Activated CD4-positive, alpha-beta T cell treated with anti-CD3 and anti-CD28 coated beads for 48 hours (primary cell): ENCODE results near the gene NPHS1.
A peak's percentile ranks its signal among the peaks of the same experiment; 100 is the strongest.
"Not testable (repeated sequence)": the region's sequence is repeated elsewhere in the genome, so short reads cannot be mapped to it uniquely, and the experiment has no call there.

Experiments used
- DNase-seq: peaks from one replicate; pipeline ENCODE4 v3.0.0-alpha.2; 2020

The NPHS1 gene

DNA sequence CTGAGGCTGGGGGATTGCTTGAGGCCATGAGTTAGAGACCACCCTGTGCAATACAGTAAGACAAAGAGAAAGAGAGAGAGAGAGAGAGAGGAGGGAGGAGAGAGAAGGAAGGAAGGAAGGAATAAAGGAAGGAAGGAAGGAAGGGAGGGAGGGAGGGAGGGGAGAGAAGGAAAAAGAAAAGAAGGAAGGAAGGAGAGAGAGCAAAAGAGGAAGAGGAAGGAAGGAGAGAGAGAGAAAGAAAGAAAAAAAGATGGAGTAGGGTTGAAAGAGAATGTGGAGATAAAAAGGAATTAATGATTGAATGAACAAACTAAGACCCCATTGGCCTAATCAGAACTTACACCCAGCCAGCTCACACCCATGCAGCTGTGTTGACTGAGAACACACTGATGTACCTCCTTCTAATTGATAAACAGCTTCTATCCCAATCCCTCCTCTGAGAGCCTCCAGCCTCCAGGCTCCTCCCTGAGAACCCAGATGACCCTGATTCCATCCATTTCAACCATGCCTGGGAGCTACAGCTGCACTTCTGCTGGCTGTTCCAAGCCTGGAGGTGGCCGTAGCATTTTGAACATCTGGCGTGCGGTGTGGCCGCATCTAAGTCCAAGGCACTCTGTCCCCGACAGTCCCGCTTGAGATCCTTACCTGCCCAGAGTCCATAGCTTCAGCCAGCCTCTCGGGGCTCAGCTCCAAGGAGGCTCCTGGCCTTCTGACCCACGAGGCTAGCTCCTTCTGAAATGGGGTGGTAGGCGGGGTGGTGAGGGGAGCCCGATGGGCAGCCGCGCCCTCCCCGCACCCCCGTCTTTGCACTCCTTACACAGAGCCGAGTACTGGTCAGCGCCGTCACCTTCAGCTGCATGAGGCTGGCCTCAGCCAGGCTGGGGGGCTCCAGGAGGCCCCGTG, 40.7 kb downstream of the NPHS1 start:
- no peak for DNase-seq

DNA sequence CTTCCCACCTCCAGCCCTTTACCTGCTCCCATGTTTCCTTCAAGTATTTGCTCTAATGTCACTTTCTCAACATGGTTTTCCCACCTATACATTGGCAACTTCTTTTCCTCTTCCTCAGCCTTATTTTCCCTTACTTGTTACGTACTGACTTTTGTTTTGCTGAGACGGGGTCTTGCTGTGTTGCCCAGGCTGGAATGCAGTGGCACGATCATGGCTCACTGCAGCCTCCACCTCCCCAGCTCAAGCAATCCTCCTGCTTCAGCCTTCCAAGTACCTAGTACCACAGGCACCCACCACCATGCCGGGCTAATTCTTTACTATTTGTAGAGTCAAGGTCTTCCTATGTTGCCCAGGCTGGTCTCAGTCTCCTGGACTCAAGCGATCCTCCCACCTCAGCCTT, 44.7 kb downstream of the NPHS1 start:
- no peak for DNase-seq

DNA sequence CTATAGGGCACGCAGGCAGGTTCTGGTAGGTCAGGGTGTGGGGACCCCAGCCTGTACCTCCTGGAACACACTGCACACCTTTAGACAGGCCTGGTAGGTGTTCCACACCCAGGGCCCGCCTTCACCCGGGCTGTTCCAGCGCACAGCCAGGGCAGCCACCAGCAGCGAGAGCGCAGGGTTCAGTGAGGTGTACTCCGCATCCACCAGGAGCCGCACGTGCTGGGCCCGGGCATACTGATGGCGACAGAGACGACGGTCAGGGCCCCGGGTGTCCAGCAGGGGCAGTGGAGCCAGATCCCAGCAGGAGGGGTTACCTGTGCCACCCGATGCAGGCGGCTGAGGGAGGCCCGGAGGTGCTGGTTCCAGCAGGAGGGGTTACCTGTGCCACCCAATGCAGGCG, 45.7 kb downstream of the NPHS1 start:
- no peak for DNase-seq

DNA sequence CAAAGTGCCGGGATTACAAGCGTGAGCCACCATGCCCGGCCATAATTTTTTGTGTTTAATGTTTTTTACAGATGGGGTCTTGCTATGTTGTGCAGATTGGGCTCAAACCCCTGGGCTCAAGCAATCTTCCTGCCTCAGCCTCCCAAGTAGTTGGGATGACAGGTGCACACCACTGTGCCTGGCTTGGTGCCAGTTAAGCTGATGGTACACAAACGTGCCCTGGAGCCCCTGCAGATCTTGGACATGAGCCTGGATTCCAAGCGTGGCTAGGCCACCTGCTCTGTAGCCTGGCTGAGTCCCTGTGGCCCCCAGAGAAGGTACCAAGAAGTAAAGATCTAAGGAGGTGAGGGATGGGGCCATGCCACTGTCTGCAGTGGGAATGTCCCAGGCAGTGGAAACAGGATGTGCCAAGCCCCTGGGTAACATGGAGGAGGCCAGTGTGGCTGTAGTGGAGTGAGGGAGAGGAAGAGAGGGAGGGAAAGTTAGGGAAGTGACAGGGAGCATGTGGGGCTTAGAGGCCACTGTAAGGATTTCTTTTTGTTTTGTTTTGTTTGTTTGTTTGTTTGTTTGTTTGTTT, 46.7 kb downstream of the NPHS1 start:
- DNase-seq = no peak

DNA sequence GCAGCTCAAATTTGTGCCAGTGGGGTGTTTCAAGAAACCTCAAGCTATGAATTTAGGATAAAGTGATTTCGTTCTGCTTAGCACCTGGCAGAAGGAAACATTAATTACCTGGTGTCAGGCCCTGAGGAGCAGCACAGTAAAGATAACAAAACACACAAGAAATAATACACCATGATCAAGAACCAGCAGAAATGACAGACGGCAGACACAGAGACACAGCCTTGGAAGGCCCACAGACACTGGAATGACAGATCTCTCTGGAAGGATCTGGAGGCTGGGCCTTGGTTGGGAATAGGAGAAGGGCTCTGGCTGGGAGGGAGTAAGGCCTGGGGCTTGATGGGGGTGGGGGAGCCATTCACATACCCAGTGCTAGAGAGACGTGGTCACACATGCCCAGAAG, 50.5 kb downstream of the NPHS1 start:
- no peak for DNase-seq

GRCh38 chr19:35797663-35798062, 54.6 kb downstream of the NPHS1 start:
- DNase-seq = peak; percentile 28

DNA sequence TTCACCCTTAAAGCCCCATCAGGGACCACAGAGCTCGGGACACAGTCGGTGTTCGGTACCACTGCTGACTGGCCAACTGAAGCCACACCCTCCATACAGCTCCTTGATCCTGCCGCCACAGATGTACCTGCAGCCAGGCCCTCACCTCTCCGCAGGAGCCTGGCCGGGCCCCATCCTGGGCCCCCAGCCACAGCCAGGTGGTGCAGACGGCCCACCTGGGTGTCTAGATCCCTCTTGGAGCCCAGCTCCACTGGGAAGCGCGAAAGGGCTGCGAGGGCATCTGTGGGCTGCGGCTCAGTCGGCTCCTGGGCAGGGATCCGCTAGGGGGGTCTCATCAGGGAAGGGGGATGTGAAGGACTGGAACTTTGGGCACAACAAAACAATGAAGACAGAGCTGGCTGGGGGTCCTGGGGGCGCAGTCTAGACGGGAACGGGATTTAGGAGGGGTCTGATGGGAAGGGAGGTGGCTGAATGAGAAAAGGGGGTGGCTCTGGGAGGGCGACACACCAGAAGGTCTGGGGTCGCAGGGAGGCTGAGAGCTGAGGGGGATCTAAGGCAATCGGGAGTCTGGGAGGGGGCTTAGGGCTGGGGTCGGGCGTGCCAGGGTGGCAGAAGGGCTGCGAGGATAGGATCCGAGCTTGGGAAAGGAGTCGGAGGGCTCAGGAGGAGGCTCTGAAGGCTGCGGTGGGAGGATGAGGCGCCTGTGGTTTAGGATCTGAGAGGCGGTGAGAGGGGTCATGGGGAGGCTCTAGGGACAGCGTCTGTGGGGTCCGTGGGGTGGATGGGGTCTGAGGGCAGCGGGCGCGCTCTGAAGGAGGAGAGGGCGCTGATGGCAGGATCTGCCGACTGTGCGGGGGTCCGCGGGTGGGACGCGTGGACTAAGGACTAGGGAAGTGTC, 55.4 kb downstream of the NPHS1 start:
- DNase-seq = no peak

DNA sequence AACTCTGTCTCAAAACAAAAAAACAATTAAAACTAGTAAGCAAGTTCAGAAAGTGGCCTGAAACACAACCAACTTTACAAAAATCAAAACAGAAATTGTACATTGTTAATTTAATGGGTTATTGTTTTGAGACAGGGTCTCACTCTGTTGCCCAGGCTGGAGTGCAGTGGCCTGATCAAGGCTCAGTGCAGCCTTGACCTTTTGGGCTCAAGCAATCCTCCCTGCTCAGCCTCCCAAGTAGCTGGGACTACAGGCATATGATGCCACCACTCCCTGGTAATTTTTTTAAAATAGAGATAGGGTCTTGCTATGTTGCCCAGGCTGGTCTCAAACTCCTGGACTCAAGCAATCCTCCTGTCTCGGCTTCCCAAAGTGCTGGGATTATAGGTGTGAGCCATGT, 56.7 kb downstream of the NPHS1 start:
- not testable (repeated sequence) for DNase-seq

DNA sequence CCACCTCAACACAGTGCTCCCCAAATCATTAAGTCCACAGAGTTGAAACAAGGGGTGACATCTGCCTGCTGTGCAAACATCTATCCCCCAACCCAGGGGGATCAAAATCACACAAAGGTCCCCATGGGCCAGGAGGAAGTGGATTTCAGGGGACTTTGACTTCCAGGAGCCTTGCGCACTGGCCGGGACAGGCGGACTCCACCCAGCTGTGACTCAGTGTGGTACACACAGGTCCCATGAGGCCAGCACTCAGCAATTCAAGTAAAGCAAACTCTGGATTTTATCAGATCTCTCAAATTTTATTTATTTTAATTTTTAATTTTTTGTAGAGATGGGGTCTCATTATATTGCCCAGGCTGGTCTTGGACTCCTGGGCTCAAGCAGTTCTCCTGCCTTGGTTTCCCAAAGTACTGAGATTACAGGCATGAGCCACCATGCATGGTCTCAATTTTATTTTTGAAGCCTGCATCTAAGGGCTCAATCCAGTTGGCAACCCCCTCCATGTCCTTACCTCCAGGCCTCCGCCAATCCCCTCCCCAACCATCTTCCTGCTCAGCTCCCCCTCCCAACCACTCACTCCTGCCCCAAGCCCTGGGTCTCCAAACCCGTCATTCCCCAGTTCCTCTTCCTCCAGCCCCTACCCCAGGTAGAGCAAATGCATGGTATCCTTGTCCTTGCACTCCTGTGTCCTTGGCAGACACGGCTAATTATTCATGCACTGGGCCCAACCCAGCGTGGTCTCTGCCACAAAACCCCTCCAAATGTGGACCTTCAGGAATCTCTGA, 58.7 kb downstream of the NPHS1 start:
- no peak for DNase-seq

- DNase-seq = no peak
Observed at GRCh38 chr19:35792888-35793287, 59.4 kb downstream of the NPHS1 start.

DNA sequence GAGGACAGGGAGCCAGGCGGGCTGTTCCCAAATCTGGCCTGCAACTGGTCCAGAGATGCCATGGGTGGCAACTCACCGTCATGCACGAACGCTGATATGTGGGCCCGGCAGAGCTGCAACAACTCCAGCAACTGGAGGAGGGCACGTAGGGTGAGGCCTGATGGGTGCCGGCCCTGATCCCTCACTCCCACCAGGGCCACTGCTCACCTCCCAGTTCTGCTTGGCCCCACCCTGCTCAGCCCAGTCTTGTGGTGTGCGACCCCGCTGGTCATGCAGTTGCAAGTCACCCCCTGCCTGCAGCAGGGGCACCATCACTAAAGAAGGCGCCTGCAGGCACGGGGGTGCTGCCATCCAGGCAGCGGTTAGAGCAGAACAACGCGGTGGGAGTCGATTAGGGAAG, 60.0 kb downstream of the NPHS1 start:
- no peak for DNase-seq

DNA sequence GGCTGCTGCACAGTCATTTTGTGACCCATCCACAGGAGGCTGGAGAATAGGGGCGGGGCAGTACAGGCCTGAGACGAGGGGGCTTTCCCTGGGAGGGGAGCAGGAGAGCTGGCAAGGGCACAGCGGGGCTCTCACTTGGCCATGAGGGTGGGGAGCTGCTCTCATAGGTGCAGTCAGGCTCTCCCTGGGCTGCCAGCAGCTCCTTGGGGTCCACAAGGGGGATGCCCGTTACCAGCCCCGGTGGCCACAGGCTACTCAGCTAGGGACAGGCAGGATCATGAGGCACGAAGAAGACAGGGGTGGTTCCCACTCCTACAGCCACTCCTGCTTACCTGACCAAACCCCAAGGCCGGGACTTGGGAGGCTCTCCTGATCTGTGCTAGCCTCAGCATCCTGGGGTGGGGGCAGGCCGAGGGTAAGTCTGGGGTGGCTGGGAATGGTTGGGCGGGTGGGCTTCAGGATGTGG, 60.5 kb downstream of the NPHS1 start:
- no peak for DNase-seq

- DNase-seq = peak; percentile 25
Observed at GRCh38 chr19:35790981-35791813, 61.1 kb downstream of the NPHS1 start.

GRCh38 chr19:35789978-35790944, 62.0 kb downstream of the NPHS1 start:
- DNase-seq = no peak

DNA sequence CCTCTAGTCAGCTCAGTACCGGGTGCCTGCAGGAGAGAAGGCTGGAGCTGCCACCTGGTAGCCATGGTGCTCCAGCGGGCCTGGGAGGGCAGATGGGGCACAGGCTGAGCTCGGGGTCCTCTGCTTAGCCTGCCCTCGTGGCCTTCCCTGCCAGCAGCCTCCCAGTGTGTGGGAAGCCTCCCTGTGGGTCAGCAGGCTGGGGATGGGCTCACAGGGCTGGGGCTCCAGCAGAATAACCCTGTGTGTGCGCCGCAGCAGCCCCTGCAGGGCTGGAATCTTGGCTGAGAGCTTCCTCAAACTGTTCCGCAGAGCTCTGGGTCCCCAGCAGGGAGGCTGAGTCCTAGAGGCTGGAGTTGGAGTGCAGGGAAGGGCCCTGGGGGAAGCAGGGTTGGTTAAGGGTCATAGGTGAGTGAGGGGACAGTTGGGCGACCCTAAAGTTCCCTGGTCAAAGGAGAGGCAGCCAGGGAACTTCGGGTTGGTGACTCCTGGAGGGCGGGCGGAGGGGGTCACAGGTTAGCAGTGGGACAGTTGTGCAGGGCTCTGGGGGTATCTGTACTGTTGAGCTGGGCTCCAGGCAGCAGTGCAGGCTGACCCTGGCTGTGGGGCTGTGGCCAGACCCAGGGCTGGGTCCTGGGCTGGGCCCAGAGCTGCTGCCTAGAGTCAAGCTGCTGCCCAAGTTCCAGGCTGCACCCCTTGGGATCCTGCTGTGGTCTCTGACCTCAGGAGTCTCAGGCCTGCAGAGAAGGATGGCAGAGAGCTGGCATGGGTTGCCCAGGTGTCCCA, 62.9 kb downstream of the NPHS1 start:
- DNase-seq = no peak

DNA sequence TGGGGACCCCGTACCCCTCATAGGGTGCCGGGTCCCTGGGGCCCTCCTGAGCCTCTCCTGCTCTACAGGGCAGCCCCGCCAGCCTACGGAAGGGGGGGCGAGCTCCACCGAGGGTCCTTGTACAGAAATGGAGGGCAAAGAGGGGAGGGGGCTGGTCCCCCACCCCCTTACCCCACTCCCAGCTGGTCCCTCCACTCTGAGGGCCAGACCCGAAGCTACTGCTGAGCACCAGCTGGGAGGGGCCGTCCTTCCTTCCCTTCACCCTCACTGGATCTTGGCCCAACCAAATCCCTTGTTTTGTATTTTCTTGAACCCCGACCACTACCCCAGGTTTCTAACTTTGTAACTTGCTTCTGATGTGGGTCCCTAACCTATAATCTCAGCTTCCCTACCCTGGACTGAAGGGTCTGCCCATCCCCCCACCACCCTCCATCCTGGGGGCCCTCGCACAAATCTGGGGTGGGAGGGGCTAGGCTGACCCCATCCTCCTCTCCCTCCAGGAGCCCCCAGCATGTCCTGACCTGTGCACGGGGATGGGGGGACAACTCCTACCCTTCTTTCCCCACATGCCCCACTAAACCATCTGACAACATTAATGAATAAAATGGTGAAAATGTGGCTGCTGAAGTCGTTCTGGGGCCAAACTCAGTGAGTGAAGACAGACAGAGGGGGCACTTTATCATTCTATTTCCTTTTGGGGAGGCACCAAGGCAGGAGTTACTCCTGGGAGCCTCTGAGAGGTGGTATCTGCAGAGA, 63.9 kb downstream of the NPHS1 start:
- DNase-seq = no peak

GRCh38 chr19:35787227-35787799, 65.0 kb downstream of the NPHS1 start:
- no peak for DNase-seq
